Measurements from ENCODE around the gene PIWIL4.

DNA sequence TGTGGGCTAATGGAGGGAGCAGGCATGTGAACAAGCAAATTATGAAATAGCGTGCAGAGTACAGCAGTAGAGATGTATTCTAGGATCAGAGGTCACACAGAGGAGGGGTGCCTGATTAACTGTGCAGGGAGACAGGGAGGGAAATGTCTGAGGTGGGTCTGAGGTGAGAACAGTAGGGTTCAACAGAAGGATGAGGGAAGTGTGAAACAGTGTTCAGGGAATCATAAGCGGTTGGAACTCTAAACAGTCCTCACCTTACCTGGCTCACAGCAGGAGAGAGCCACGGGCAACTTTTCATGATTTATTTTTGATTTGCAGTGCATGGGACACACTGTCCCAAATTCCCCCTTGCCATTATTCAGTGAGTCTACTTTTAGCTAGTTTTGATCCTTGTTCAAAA lies 90.5 kb downstream of the PIWIL4 start:
- TF ChIP-seq, protein P1, sequence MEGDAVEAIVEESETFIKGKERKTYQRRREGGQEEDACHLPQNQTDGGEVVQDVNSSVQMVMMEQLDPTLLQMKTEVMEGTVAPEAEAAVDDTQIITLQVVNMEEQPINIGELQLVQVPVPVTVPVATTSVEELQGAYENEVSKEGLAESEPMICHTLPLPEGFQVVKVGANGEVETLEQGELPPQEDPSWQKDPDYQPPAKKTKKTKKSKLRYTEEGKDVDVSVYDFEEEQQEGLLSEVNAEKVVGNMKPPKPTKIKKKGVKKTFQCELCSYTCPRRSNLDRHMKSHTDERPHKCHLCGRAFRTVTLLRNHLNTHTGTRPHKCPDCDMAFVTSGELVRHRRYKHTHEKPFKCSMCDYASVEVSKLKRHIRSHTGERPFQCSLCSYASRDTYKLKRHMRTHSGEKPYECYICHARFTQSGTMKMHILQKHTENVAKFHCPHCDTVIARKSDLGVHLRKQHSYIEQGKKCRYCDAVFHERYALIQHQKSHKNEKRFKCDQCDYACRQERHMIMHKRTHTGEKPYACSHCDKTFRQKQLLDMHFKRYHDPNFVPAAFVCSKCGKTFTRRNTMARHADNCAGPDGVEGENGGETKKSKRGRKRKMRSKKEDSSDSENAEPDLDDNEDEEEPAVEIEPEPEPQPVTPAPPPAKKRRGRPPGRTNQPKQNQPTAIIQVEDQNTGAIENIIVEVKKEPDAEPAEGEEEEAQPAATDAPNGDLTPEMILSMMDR (IDR thresholded peaks at IDR 0.05): no peak
- TF ChIP-seq POLR2A (IDR thresholded peaks at IDR 0.05): no peak
